ENCODE results near the gene KMT5C.

KMT5C gene

GRCh38 chr19:55341171-55341588 lies 1.5 kb downstream of the KMT5C start:
- DNase-seq (ENCODE audit: low read depth), result peak; percentile 59
- TF ChIP-seq CTCF (IDR thresholded peaks at IDR 0.05; ENCODE audit: low read length, missing control alignments), result no peak

GRCh38 chr19:55341595-55342531 lies 2.2 kb downstream of the KMT5C start:
- no peak for TF ChIP-seq CTCF (IDR thresholded peaks at IDR 0.05; ENCODE audit: low read length, missing control alignments)
- DNase-seq (ENCODE audit: low read depth), result no peak
- H3K4me3 ChIP-seq (replicated peaks; ENCODE audit: low read depth, low read length), result no peak overlapping the region

More at GRCh38 chr19:55341171-55341588, 1.5 kb downstream of the KMT5C start:
- H3K4me3 ChIP-seq (replicated peaks; ENCODE audit: low read depth, low read length), result peak overlapping the region; percentile 77

GRCh38 chr19:55344444-55344843 lies 4.8 kb downstream of the KMT5C start:
- no peak for TF ChIP-seq CTCF (IDR thresholded peaks at IDR 0.05; ENCODE audit: low read length, missing control alignments)
- no peak overlapping the region for H3K4me3 ChIP-seq (replicated peaks; ENCODE audit: low read depth, low read length)
- DNase-seq (ENCODE audit: low read depth), result no peak

GRCh38 chr19:55345101-55345817 lies 5.6 kb downstream of the KMT5C start:
- no peak overlapping the region for H3K4me3 ChIP-seq (replicated peaks; ENCODE audit: low read depth, low read length)
- TF ChIP-seq CTCF (IDR thresholded peaks at IDR 0.05; ENCODE audit: low read length, missing control alignments), result no peak
- DNase-seq (ENCODE audit: low read depth), result no peak

GRCh38 chr19:55345818-55346724 lies 6.4 kb downstream of the KMT5C start:
- DNase-seq (ENCODE audit: low read depth), result peak; percentile 35
- no peak overlapping the region for H3K4me3 ChIP-seq (replicated peaks; ENCODE audit: low read depth, low read length)
- no peak for TF ChIP-seq CTCF (IDR thresholded peaks at IDR 0.05; ENCODE audit: low read length, missing control alignments)

GRCh38 chr19:55346725-55347441 lies 7.2 kb downstream of the KMT5C start:
- no peak for DNase-seq (ENCODE audit: low read depth)
- TF ChIP-seq CTCF (IDR thresholded peaks at IDR 0.05; ENCODE audit: low read length, missing control alignments), result no peak
- no peak overlapping the region for H3K4me3 ChIP-seq (replicated peaks; ENCODE audit: low read depth, low read length)
